Panc1 (cell line): ENCODE data around the gene ZNF333.
"Not testable (repeated sequence)": the region's sequence is repeated elsewhere in the genome, so short reads cannot be mapped to it uniquely, and the experiment has no call there.

Source experiments
- POLR2AphosphoS5 ChIP-seq: IDR thresholded peaks from 2 replicates; pipeline ENCODE4 v1.6.1; 2012; ENCODE audit warnings: mild to moderate bottlenecking, low read depth, low read length, moderate library complexity
- SIN3A ChIP-seq: IDR thresholded peaks from 2 replicates; pipeline ENCODE4 v1.6.1; 2012; ENCODE audit warnings: low read depth, mild to moderate bottlenecking, low read length, moderate library complexity, borderline replicate concordance; ENCODE audit not compliant: insufficient read depth
- TCF7L2 ChIP-seq: IDR thresholded peaks from 2 replicates; pipeline ENCODE4 v1.6.1; 2011; ENCODE audit warnings: mild to moderate bottlenecking, low read depth, low read length, inconsistent platforms
- TF ChIP-seq, protein P1 (sequence below): fragments of 450-650 bp; IDR thresholded peaks from 2 replicates; pipeline ENCODE4 v1.5.1; 2017; ENCODE audit warnings: mild to moderate bottlenecking
- TF ChIP-seq, protein P2 (sequence below), 2 experiments: IDR thresholded peaks; 2 replicates each; pipeline ENCODE4 v1.6.1; 2011 to 2012; ENCODE audit warnings: low read depth in 2 of 2, control low read depth in 1 of 2, low read length in 1 of 2, mild to moderate bottlenecking in 1 of 2, moderate library complexity in 1 of 2; ENCODE audit not compliant: insufficient read depth in 1 of 2

DNA sequence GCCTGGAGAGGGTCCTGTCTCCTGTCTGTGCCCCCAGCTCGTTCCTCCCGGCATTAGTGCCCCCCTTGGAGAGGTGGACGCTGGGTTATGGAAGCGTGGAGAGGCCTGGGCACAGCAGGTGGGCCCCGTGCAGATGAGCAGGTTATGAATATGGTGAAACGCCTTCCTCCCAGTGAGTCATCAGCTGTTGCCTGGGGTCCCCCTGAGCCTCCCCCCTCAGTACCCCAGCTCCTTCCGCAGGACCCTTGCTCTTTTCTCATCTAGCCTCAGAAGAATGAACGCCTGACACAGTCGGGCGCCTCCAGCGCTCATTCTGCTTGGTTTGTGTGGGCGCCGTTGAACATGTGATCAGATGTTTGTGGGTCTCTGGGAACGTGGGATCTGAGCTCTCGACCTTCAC is 76.0 kb downstream of the ZNF333 start:
- TF ChIP-seq, protein P1, sequence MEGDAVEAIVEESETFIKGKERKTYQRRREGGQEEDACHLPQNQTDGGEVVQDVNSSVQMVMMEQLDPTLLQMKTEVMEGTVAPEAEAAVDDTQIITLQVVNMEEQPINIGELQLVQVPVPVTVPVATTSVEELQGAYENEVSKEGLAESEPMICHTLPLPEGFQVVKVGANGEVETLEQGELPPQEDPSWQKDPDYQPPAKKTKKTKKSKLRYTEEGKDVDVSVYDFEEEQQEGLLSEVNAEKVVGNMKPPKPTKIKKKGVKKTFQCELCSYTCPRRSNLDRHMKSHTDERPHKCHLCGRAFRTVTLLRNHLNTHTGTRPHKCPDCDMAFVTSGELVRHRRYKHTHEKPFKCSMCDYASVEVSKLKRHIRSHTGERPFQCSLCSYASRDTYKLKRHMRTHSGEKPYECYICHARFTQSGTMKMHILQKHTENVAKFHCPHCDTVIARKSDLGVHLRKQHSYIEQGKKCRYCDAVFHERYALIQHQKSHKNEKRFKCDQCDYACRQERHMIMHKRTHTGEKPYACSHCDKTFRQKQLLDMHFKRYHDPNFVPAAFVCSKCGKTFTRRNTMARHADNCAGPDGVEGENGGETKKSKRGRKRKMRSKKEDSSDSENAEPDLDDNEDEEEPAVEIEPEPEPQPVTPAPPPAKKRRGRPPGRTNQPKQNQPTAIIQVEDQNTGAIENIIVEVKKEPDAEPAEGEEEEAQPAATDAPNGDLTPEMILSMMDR, result not testable (repeated sequence)
- TF ChIP-seq POLR2AphosphoS5, SIN3A, TCF7L2: not testable (repeated sequence)
- TF ChIP-seq, protein P2, sequence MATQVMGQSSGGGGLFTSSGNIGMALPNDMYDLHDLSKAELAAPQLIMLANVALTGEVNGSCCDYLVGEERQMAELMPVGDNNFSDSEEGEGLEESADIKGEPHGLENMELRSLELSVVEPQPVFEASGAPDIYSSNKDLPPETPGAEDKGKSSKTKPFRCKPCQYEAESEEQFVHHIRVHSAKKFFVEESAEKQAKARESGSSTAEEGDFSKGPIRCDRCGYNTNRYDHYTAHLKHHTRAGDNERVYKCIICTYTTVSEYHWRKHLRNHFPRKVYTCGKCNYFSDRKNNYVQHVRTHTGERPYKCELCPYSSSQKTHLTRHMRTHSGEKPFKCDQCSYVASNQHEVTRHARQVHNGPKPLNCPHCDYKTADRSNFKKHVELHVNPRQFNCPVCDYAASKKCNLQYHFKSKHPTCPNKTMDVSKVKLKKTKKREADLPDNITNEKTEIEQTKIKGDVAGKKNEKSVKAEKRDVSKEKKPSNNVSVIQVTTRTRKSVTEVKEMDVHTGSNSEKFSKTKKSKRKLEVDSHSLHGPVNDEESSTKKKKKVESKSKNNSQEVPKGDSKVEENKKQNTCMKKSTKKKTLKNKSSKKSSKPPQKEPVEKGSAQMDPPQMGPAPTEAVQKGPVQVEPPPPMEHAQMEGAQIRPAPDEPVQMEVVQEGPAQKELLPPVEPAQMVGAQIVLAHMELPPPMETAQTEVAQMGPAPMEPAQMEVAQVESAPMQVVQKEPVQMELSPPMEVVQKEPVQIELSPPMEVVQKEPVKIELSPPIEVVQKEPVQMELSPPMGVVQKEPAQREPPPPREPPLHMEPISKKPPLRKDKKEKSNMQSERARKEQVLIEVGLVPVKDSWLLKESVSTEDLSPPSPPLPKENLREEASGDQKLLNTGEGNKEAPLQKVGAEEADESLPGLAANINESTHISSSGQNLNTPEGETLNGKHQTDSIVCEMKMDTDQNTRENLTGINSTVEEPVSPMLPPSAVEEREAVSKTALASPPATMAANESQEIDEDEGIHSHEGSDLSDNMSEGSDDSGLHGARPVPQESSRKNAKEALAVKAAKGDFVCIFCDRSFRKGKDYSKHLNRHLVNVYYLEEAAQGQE (IDR thresholded peaks at IDR 0.05; ENCODE audit: insufficient read depth in 1 of 2, low read depth in 2 of 2, low read length in 1 of 2), result not testable (repeated sequence)
